ENCODE results near the gene BICDL2.
"Not testable (repeated sequence)": the region's sequence is repeated elsewhere in the genome, so short reads cannot be mapped to it uniquely, and the experiment has no call there.

Gene BICDL2

GRCh38 chr16:3080024-3080423 is 43.3 kb upstream of the BICDL2 start:
- ATAC-seq, result no peak

DNA sequence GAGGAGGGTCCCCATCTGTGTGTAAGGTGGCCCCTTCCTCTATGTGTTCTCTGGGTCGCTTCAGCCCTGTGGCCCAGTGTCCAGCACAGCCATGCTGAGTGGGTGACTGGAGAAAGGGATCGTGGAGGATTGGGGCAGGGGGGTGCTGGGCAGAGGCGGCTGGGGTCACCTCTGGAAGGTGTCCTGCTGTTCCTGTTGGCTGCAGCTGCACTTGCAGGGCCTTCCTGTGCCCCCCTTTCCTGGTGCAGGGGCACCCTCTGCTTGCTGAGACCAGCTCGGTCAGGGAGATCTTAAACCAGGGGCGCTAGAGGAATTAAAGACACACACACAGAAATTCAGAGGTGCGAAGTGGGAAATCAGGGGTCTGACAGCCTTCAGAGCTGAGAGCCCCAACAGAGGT is 39.8 kb upstream of the BICDL2 start:
- ATAC-seq, result no peak
- TF ChIP-seq PPARA (CRISPR knock-in tag; IDR thresholded peaks at IDR 0.05; ENCODE audit: borderline replicate concordance) (no peak), TOX (CRISPR knock-in tag; IDR thresholded peaks at IDR 0.05; ENCODE audit: borderline replicate concordance) (no peak), TSHZ2 (CRISPR knock-in tag; IDR thresholded peaks at IDR 0.05) (no peak), BACH2 (CRISPR knock-in tag; IDR thresholded peaks at IDR 0.05; ENCODE audit: borderline replicate concordance) (no peak), ZFP30 (CRISPR knock-in tag; IDR thresholded peaks at IDR 0.05) (no peak), TCF4 (CRISPR knock-in tag; IDR thresholded peaks at IDR 0.05; ENCODE audit: borderline replicate concordance) (no peak), SNAI2 (CRISPR knock-in tag; IDR thresholded peaks at IDR 0.05) (no peak), ESRRG (CRISPR knock-in tag; IDR thresholded peaks at IDR 0.05) (no peak), ARNTL (CRISPR knock-in tag; IDR thresholded peaks at IDR 0.05; ENCODE audit: borderline replicate concordance, low read depth) (no peak)
- TF ChIP-seq, protein P1, sequence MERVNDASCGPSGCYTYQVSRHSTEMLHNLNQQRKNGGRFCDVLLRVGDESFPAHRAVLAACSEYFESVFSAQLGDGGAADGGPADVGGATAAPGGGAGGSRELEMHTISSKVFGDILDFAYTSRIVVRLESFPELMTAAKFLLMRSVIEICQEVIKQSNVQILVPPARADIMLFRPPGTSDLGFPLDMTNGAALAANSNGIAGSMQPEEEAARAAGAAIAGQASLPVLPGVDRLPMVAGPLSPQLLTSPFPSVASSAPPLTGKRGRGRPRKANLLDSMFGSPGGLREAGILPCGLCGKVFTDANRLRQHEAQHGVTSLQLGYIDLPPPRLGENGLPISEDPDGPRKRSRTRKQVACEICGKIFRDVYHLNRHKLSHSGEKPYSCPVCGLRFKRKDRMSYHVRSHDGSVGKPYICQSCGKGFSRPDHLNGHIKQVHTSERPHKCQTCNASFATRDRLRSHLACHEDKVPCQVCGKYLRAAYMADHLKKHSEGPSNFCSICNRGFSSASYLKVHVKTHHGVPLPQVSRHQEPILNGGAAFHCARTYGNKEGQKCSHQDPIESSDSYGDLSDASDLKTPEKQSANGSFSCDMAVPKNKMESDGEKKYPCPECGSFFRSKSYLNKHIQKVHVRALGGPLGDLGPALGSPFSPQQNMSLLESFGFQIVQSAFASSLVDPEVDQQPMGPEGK (CRISPR knock-in tag; IDR thresholded peaks at IDR 0.05; ENCODE audit: borderline replicate concordance), result no peak
- TF ChIP-seq, protein P2, sequence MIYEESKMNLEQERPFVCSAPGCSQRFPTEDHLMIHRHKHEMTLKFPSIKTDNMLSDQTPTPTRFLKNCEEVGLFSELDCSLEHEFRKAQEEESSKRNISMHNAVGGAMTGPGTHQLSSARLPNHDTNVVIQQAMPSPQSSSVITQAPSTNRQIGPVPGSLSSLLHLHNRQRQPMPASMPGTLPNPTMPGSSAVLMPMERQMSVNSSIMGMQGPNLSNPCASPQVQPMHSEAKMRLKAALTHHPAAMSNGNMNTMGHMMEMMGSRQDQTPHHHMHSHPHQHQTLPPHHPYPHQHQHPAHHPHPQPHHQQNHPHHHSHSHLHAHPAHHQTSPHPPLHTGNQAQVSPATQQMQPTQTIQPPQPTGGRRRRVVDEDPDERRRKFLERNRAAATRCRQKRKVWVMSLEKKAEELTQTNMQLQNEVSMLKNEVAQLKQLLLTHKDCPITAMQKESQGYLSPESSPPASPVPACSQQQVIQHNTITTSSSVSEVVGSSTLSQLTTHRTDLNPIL (CRISPR knock-in tag; IDR thresholded peaks at IDR 0.05; ENCODE audit: low read depth), result no peak
- TF ChIP-seq, protein P3, sequence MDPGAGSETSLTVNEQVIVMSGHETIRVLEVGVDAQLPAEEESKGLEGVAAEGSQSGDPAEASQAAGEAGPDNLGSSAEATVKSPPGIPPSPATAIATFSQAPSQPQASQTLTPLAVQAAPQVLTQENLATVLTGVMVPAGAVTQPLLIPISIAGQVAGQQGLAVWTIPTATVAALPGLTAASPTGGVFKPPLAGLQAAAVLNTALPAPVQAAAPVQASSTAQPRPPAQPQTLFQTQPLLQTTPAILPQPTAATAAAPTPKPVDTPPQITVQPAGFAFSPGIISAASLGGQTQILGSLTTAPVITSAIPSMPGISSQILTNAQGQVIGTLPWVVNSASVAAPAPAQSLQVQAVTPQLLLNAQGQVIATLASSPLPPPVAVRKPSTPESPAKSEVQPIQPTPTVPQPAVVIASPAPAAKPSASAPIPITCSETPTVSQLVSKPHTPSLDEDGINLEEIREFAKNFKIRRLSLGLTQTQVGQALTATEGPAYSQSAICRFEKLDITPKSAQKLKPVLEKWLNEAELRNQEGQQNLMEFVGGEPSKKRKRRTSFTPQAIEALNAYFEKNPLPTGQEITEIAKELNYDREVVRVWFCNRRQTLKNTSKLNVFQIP (CRISPR knock-in tag; IDR thresholded peaks at IDR 0.05; ENCODE audit: borderline replicate concordance, low read depth), result no peak

More at GRCh38 chr16:3080024-3080423, 43.3 kb upstream of the BICDL2 start:
- TF ChIP-seq, protein P1 (CRISPR knock-in tag; IDR thresholded peaks at IDR 0.05; ENCODE audit: borderline replicate concordance), result no peak
- no peak for TF ChIP-seq ZNF8 (CRISPR knock-in tag; IDR thresholded peaks at IDR 0.05)
- no peak for TF ChIP-seq BACH2 (CRISPR knock-in tag; IDR thresholded peaks at IDR 0.05; ENCODE audit: borderline replicate concordance)
- TF ChIP-seq, protein P4, sequence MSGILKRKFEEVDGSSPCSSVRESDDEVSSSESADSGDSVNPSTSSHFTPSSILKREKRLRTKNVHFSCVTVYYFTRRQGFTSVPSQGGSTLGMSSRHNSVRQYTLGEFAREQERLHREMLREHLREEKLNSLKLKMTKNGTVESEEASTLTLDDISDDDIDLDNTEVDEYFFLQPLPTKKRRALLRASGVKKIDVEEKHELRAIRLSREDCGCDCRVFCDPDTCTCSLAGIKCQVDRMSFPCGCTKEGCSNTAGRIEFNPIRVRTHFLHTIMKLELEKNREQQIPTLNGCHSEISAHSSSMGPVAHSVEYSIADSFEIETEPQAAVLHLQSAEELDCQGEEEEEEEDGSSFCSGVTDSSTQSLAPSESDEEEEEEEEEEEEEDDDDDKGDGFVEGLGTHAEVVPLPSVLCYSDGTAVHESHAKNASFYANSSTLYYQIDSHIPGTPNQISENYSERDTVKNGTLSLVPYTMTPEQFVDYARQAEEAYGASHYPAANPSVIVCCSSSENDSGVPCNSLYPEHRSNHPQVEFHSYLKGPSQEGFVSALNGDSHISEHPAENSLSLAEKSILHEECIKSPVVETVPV (CRISPR knock-in tag; IDR thresholded peaks at IDR 0.05), result no peak
- no peak for TF ChIP-seq OSR1 (CRISPR knock-in tag; IDR thresholded peaks at IDR 0.05)
- TF ChIP-seq ZFP30 (CRISPR knock-in tag; IDR thresholded peaks at IDR 0.05), result no peak
- TF ChIP-seq CSDC2 (CRISPR knock-in tag; IDR thresholded peaks at IDR 0.05), result no peak
- no peak for TF ChIP-seq TOX (CRISPR knock-in tag; IDR thresholded peaks at IDR 0.05; ENCODE audit: borderline replicate concordance)
- no peak for TF ChIP-seq SNAI2 (CRISPR knock-in tag; IDR thresholded peaks at IDR 0.05)
- no peak for TF ChIP-seq ZNF70 (CRISPR knock-in tag; IDR thresholded peaks at IDR 0.05)
- TF ChIP-seq, protein P2 (CRISPR knock-in tag; IDR thresholded peaks at IDR 0.05; ENCODE audit: low read depth), result no peak
- no peak for TF ChIP-seq ARNTL (CRISPR knock-in tag; IDR thresholded peaks at IDR 0.05; ENCODE audit: borderline replicate concordance, low read depth)
- TF ChIP-seq GLIS3 (CRISPR knock-in tag; IDR thresholded peaks at IDR 0.05), result no peak
- TF ChIP-seq ISL1 (CRISPR knock-in tag; IDR thresholded peaks at IDR 0.05), result no peak

GRCh38 chr16:3075946-3076345 is 39.2 kb upstream of the BICDL2 start:
- not testable (repeated sequence) for ATAC-seq

Data from SK-N-SH treated with all-trans-retinoic acid at 6 μM for 48 hours (cell line).